NB4 (cell line): ENCODE data around the gene TRIM74.
"Not testable (repeated sequence)": the region's sequence is repeated elsewhere in the genome, so short reads cannot be mapped to it uniquely, and the experiment has no call there.

ENCODE experiments used
- MAX ChIP-seq: IDR thresholded peaks from 2 replicates; pipeline ENCODE4 v1.6.1; 2011; ENCODE audit warnings: low read depth, low read length
- POLR2A ChIP-seq: IDR thresholded peaks from 2 replicates; pipeline ENCODE4 v1.6.1; 2011; ENCODE audit warnings: mild to moderate bottlenecking; ENCODE audit not compliant: insufficient read length; ENCODE audit errors: extremely low read depth
- TF ChIP-seq, protein P1 (sequence below): IDR thresholded peaks from one replicate; pipeline ENCODE4 v1.5.1; 2012; ENCODE audit warnings: low read depth, low read length

GRCh38 chr7:72950432-72950831 lies 18.8 kb downstream of the TRIM74 start:
- not testable (repeated sequence) for TF ChIP-seq MAX, POLR2A
- TF ChIP-seq, protein P1, sequence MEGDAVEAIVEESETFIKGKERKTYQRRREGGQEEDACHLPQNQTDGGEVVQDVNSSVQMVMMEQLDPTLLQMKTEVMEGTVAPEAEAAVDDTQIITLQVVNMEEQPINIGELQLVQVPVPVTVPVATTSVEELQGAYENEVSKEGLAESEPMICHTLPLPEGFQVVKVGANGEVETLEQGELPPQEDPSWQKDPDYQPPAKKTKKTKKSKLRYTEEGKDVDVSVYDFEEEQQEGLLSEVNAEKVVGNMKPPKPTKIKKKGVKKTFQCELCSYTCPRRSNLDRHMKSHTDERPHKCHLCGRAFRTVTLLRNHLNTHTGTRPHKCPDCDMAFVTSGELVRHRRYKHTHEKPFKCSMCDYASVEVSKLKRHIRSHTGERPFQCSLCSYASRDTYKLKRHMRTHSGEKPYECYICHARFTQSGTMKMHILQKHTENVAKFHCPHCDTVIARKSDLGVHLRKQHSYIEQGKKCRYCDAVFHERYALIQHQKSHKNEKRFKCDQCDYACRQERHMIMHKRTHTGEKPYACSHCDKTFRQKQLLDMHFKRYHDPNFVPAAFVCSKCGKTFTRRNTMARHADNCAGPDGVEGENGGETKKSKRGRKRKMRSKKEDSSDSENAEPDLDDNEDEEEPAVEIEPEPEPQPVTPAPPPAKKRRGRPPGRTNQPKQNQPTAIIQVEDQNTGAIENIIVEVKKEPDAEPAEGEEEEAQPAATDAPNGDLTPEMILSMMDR = not testable (repeated sequence)
